K562 (cell line): ENCODE measurements around the gene BSCL2. TPM values are rescaled to one million over a fixed set of nuclear protein-coding genes. Genes with fewer than 3 reads are reported as not detected.
A peak's percentile ranks its signal among the peaks of the same experiment; 100 is the strongest.

ENCODE experiments used
- ATF1 ChIP-seq, 2 experiments: fragments of 450-650 bp in 1 of 2; IDR thresholded peaks; 2 replicates each; pipeline ENCODE4 v1.6.1; 2016; ENCODE audit warnings: missing compliant biosample characterization in 1 of 2, missing genetic modification characterization in 1 of 2
- SMAD1 ChIP-seq: fragments of 150-350 bp; IDR thresholded peaks from 2 replicates; pipeline ENCODE4 v1.6.1; 2014; ENCODE audit warnings: low read length, low read depth; ENCODE audit not compliant: partially characterized antibody
- TAF15 ChIP-seq: fragments of 200-400 bp; formaldehyde crosslinking; IDR thresholded peaks from 2 replicates; pipeline ENCODE4 v1.6.1; 2017; ENCODE audit warnings: mild to moderate bottlenecking, low read depth, low read length, moderate library complexity
- XRCC5 ChIP-seq: fragments of 200-400 bp; formaldehyde crosslinking; IDR thresholded peaks from 2 replicates; pipeline ENCODE4 v1.6.1; 2017; ENCODE audit warnings: low read depth, mild to moderate bottlenecking, low read length
- polyA plus RNA-seq, 8 experiments: library from polyadenylated mRNA; depleted of rRNA in 4 of 8; stranded (reverse) in 5 of 8; unstranded in 3 of 8; fragments of >200 nt; fragmentation: Nextera tagmentation in 2 of 8; fragmentation: Illumina TruSeq in 1 of 8; extraction: Ambion mirVana in 2 of 8; extraction: Trizol in 1 of 8; gene quantifications; 2 replicates each; pipeline versions ENCODE4 v1.2.1 to v1.2.3, GENCODE V29; 2011 to 2014; ENCODE audit warnings: inconsistent platforms in 1 of 8, missing spikeins in 1 of 8
- total RNA-seq, 7 experiments: library from RNA; depleted of rRNA in 6 of 7; stranded (reverse); fragments of >200 nt in 6 of 7; fragmentation: Illumina TruSeq in 2 of 7; extraction: Trizol in 2 of 7; gene quantifications; 2 replicates each; pipeline versions ENCODE4 v1.2.1 to v1.2.3, GENCODE V29; 2011 to 2021; ENCODE audit warnings: low replicate concordance in 1 of 7
- TF ChIP-seq, protein P1 (sequence below), 2 experiments: fragments of 450-650 bp; IDR thresholded peaks; 2 replicates each; pipeline ENCODE4 v1.6.1; 2016; ENCODE audit warnings: mild to moderate bottlenecking in 2 of 2, borderline replicate concordance in 1 of 2, low read depth in 1 of 2, moderate library complexity in 1 of 2
- TF ChIP-seq, protein P2 (sequence below): sonication (generic); formaldehyde crosslinking; IDR thresholded peaks from 2 replicates; pipeline ENCODE4 v1.8.0; 2023; ENCODE audit warnings: mild to moderate bottlenecking, missing genetic modification reagents
- TF ChIP-seq, protein P3 (sequence below), 2 experiments: fragments of 200-800 bp in 1 of 2; sonication (Bioruptor generic) in 1 of 2; sonication (generic) in 1 of 2; formaldehyde crosslinking in 1 of 2; IDR thresholded peaks in 1 of 2; conservative IDR thresholded peaks in 1 of 2; 2 replicates each; pipeline versions ENCODE4 v1.5.0 to v1.6.1; 2016 to 2020; ENCODE audit warnings: missing compliant biosample characterization in 1 of 2, missing genetic modification characterization in 1 of 2, missing genetic modification reagents in 1 of 2
- TF ChIP-seq, protein P4 (sequence below): fragments of 450-650 bp; IDR thresholded peaks from 2 replicates; pipeline ENCODE4 v1.6.1; 2014; ENCODE audit warnings: low read depth, mild to moderate bottlenecking, moderate library complexity, borderline replicate concordance

BSCL2 gene
- total and polyA plus RNA-seq, 9 of the 15 experiments (the other 6 are each of a cell fraction or from before 2014, with no cell fraction given) = 18.9 to 51.7 (median 35.2) TPM

DNA sequence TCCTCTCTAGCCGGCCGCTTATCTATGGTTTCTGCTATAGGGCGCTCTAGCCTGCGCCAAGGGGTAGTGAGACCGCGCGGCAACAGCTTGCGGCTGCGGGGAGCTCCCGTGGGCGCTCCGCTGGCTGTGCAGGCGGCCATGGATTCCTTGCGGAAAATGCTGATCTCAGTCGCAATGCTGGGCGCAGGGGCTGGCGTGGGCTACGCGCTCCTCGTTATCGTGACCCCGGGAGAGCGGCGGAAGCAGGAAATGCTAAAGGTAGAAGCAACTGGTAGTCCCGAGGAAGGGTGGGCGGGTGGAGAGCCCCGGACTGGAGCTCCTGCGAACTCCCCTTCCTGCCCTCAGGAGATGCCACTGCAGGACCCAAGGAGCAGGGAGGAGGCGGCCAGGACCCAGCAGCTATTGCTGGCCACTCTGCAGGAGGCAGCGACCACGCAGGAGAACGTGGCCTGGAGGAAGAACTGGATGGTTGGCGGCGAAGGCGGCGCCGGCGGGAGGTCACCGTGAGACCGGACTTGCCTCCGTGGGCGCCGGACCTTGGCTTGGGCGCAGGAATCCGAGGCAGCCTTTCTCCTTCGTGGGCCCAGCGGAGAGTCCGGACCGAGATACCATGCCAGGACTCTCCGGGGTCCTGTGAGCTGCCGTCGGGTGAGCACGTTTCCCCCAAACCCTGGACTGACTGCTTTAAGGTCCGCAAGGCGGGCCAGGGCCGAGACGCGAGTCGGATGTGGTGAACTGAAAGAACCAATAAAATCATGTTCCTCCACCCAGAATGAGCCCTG lies 35.4 kb downstream of the BSCL2 start, which contains the start of the genes LBHD1 and UQCC3 (continued):
- TF ChIP-seq, protein P1, sequence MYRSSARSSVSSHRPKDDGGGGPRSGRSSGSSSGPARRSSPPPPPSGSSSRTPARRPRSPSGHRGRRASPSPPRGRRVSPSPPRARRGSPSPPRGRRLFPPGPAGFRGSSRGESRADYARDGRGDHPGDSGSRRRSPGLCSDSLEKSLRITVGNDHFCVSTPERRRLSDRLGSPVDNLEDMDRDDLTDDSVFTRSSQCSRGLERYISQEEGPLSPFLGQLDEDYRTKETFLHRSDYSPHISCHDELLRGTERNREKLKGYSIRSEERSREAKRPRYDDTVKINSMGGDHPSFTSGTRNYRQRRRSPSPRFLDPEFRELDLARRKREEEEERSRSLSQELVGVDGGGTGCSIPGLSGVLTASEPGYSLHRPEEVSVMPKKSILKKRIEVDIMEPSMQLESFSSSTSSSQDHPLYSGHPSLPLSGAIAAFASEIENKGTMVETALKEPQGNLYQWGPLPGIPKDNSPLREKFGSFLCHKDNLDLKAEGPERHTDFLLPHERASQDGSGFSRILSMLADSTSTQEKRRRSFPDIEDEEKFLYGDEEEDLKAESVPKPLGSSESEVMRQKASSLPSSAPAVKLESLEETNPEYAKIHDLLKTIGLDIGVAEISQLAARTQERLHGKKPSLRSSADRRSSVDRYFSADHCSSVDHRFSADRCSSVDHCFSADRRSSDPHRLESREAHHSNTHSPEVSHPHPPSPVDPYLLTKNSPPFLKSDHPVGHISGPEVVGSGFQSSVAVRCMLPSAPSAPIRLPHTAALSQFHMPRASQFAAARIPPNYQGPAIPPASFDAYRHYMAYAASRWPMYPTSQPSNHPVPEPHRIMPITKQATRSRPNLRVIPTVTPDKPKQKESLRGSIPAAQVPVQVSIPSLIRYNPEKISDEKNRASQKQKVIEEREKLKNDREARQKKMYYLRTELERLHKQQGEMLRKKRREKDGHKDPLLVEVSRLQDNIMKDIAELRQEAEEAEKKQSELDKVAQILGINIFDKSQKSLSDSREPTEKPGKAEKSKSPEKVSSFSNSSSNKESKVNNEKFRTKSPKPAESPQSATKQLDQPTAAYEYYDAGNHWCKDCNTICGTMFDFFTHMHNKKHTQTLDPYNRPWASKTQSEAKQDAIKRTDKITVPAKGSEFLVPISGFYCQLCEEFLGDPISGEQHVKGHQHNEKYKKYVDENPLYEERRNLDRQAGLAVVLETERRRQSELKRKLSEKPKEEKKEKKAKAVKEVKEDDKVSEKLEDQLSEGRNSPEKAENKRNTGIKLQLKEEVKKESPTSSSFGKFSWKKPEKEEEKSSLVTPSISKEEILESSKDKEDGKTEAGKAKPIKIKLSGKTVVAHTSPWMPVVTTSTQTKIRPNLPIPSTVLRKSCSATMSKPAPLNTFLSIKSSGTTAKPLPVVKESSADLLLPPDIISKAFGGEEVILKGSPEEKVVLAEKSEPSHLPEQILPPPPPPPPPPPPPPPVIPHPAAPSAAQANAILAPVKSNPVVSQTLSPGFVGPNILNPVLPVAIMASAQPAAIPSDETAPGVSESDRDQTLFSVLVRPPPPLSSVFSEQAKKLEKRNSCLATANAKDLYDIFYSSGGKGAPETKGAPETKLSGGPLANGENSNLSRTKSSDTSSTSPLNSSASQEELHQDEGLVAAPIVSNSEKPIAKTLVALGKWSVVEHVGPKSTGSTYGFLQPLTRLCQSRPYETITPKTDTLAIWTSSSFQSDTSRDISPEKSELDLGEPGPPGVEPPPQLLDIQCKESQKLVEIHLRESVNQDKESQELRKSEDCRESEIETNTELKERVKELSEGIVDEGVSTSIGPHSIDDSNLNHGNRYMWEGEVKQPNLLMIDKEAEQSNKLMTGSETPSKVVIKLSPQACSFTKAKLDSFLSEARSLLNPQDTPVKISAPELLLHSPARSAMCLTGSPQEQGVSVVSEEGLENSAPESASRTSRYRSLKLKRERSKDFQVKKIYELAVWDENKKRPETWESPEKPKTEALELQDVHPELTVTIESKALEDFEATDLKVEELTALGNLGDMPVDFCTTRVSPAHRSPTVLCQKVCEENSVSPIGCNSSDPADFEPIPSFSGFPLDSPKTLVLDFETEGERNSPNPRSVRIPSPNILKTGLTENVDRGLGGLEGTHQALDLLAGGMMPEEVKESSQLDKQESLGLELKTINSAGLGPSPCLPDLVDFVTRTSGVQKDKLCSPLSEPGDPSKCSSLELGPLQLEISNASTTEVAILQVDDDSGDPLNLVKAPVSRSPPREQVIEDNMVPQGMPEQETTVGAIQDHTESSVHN (IDR thresholded peaks at IDR 0.05; ENCODE audit: borderline replicate concordance in 1 of 2, low read depth in 1 of 2) = no peak
- peak; percentile 54 for TF ChIP-seq SMAD1
- TF ChIP-seq, protein P2, sequence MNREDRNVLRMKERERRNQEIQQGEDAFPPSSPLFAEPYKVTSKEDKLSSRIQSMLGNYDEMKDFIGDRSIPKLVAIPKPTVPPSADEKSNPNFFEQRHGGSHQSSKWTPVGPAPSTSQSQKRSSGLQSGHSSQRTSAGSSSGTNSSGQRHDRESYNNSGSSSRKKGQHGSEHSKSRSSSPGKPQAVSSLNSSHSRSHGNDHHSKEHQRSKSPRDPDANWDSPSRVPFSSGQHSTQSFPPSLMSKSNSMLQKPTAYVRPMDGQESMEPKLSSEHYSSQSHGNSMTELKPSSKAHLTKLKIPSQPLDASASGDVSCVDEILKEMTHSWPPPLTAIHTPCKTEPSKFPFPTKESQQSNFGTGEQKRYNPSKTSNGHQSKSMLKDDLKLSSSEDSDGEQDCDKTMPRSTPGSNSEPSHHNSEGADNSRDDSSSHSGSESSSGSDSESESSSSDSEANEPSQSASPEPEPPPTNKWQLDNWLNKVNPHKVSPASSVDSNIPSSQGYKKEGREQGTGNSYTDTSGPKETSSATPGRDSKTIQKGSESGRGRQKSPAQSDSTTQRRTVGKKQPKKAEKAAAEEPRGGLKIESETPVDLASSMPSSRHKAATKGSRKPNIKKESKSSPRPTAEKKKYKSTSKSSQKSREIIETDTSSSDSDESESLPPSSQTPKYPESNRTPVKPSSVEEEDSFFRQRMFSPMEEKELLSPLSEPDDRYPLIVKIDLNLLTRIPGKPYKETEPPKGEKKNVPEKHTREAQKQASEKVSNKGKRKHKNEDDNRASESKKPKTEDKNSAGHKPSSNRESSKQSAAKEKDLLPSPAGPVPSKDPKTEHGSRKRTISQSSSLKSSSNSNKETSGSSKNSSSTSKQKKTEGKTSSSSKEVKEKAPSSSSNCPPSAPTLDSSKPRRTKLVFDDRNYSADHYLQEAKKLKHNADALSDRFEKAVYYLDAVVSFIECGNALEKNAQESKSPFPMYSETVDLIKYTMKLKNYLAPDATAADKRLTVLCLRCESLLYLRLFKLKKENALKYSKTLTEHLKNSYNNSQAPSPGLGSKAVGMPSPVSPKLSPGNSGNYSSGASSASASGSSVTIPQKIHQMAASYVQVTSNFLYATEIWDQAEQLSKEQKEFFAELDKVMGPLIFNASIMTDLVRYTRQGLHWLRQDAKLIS (CRISPR knock-in tag) = peak; percentile 72; the same call in 1 of the 2 replicates
- TF ChIP-seq TAF15 = peak; percentile 70; the same call in 1 of the 2 replicates
- TF ChIP-seq ATF1 (CRISPR knock-in tag; IDR thresholded peaks at IDR 0.05) = no peak
- TF ChIP-seq ATF1 (tag; IDR thresholded peaks at IDR 0.05) = peak; percentile 63
- TF ChIP-seq, protein P3, sequence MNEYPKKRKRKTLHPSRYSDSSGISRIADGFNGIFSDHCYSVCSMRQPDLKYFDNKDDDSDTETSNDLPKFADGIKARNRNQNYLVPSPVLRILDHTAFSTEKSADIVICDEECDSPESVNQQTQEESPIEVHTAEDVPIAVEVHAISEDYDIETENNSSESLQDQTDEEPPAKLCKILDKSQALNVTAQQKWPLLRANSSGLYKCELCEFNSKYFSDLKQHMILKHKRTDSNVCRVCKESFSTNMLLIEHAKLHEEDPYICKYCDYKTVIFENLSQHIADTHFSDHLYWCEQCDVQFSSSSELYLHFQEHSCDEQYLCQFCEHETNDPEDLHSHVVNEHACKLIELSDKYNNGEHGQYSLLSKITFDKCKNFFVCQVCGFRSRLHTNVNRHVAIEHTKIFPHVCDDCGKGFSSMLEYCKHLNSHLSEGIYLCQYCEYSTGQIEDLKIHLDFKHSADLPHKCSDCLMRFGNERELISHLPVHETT (CRISPR knock-in tag; conservative IDR thresholded peaks at IDR 0.05 in 1 of 2, IDR thresholded peaks at IDR 0.05 in 1 of 2) = 0 out of 4 replicates have a peak, but pooled peaks of 1 of the 2 experiments have one; percentile 62
- TF ChIP-seq XRCC5 = peak; percentile 5; the same call in 1 of the 2 replicates
- TF ChIP-seq, protein P4, sequence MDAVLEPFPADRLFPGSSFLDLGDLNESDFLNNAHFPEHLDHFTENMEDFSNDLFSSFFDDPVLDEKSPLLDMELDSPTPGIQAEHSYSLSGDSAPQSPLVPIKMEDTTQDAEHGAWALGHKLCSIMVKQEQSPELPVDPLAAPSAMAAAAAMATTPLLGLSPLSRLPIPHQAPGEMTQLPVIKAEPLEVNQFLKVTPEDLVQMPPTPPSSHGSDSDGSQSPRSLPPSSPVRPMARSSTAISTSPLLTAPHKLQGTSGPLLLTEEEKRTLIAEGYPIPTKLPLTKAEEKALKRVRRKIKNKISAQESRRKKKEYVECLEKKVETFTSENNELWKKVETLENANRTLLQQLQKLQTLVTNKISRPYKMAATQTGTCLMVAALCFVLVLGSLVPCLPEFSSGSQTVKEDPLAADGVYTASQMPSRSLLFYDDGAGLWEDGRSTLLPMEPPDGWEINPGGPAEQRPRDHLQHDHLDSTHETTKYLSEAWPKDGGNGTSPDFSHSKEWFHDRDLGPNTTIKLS = peak; percentile 92
